ENCODE measurements around the gene KRTCAP3. TPM values are rescaled to one million over a fixed set of nuclear protein-coding genes. Genes with fewer than 3 reads are reported as not detected.
"Not testable (repeated sequence)": the region's sequence is repeated elsewhere in the genome, so short reads cannot be mapped to it uniquely, and the experiment has no call there.

Gene KRTCAP3
- total and polyA plus RNA-seq, 2 of the 8 experiments (the other 6 are each of a cell fraction or from before 2014, with no cell fraction given): 55.4 to 72.5 TPM

GRCh38 chr2:27425039-27425438, 17.1 kb upstream of the KRTCAP3 start:
- ChIA-PET CTCF (ENCODE audit: partially characterized antibody) (interaction anchor here (0.7 to 1.9 kb wide), 3 partner anchors 15 to 286 kb away, joined by 3 to 4 read pairs (median 3); partner anchors contain the start of gene PRR30), POLR2A (ENCODE audit: partially characterized antibody) (interaction anchor here (0.6 kb wide), 1 partner anchor 13 kb away, joined by 3 read pairs; no protein-coding TSS in a partner anchor)
- not testable (repeated sequence) for H3K27ac ChIP-seq (ENCODE audit: low read depth, low read length); H4K8ac ChIP-seq (ENCODE audit: extremely low read depth, insufficient read depth, low read length); FAIRE-seq; H3K18ac ChIP-seq (ENCODE audit: extremely low read depth, low read length); H2BK12ac ChIP-seq (ENCODE audit: low read depth, low read length); H3K4me1 ChIP-seq (replicated peaks in 1 of 4; ENCODE audit: control insufficient read depth in 3 of 4, insufficient read depth in 4 of 4, low read length in 3 of 4); H2BK120ac ChIP-seq (replicated peaks; ENCODE audit: low read depth, low read length); H4K5ac ChIP-seq (ENCODE audit: insufficient read length, low read depth, low read length); H3K9ac ChIP-seq (replicated peaks in 1 of 4; ENCODE audit: extremely low read depth in 1 of 4, low read depth in 3 of 4, low read length in 3 of 4); H3K9me3 ChIP-seq (ENCODE audit: insufficient read depth in 2 of 2, low read depth in 1 of 2, low read length in 1 of 2); H4K20me1 ChIP-seq (replicated peaks in 1 of 2; ENCODE audit: control insufficient read depth in 1 of 2, insufficient read depth in 2 of 2, low read length in 2 of 2); H2AFZ ChIP-seq (ENCODE audit: low read length); H2BK15ac ChIP-seq (ENCODE audit: low read length); H3K4me3 ChIP-seq (ENCODE audit: extremely low read depth in 1 of 4, insufficient read depth in 2 of 4, low read depth in 3 of 4, low read length in 4 of 4); H3K23ac ChIP-seq (ENCODE audit: insufficient read length); H2AK5ac ChIP-seq (ENCODE audit: low read depth, low read length); H3K23me2 ChIP-seq (ENCODE audit: low read depth, low read length); H3K79me1 ChIP-seq (ENCODE audit: low read depth, low read length); H3K36me3 ChIP-seq (ENCODE audit: control insufficient read depth in 2 of 4, insufficient read depth in 4 of 4, low read length in 3 of 4); H3K56ac ChIP-seq (replicated peaks; ENCODE audit: insufficient read length, low read depth, low read length); H2BK5ac ChIP-seq (ENCODE audit: low read depth, low read length); H4K91ac ChIP-seq (replicated peaks; ENCODE audit: insufficient read length, low read length); H3K4me2 ChIP-seq (ENCODE audit: insufficient read depth in 1 of 2, low read depth in 2 of 2, low read length in 2 of 2); H3K79me2 ChIP-seq (ENCODE audit: control insufficient read depth in 1 of 2, insufficient read depth in 2 of 2, low read length in 2 of 2); H3K14ac ChIP-seq (ENCODE audit: insufficient read length); H2BK20ac ChIP-seq (ENCODE audit: low read length); H3K27me3 ChIP-seq (replicated peaks in 1 of 4; ENCODE audit: control insufficient read depth in 3 of 4, extremely low read depth in 1 of 4, insufficient read depth in 3 of 4, low read length in 3 of 4); DNase-seq (ENCODE audit: low read depth in 1 of 2, low spot score in 2 of 2); H3K4ac ChIP-seq (replicated peaks; ENCODE audit: insufficient read length, low read depth, low read length)
- 95% methylated on average over 10 of the region's 10 CpGs; no CpG with 5 or more reads in 1 of the 2 experiments for WGBS, 2 experiments (ENCODE audit: extremely low coverage in 1 of 2, insufficient coverage in 1 of 2, insufficient read length in 1 of 2, insufficient replicate concordance in 2 of 2, low coverage in 1 of 2, low lambda C conversion rate in 2 of 2, missing lambda C conversion rate in 1 of 2)
